Activated naive CD8-positive, alpha-beta T cell treated with anti-CD3 and anti-CD28 coated beads, Interleukin-2, amount 10 ng/mL, durations not matched to agents 7 days and 5 days (primary cell): ENCODE results near the gene POLR1D. TPM values are rescaled to one million over a fixed set of nuclear protein-coding genes. Genes with fewer than 3 reads are reported as not detected.

Experiments used
- total RNA-seq, 2 experiments: library from RNA; stranded (reverse); gene quantifications; one replicate each; pipeline ENCODE4 v1.2.3, GENCODE V29; 2021

The POLR1D gene
- total RNA-seq, 2 experiments from 2014 or later: 139 to 140 TPM

Other genes starting within 250 kb of the POLR1D start
- 100 to 1,000 TPM; 159 to 173 TPM for gene GTF3A, start 197.3 kb upstream of the POLR1D start, total RNA-seq
- gene MTIF3, start 171.3 kb upstream of the POLR1D start, total RNA-seq: 10 to 100 TPM; 51.5 to 60.4 TPM
- 1 to 10 TPM; 8.0 to 8.3 TPM for gene LNX2, start 1.4 kb upstream of the POLR1D start, total RNA-seq
- gene GSX1, start 170.6 kb downstream of the POLR1D start, total RNA-seq: not detected